Spleen (tissue), 7 donors: ENCODE measurements around the gene INHBB.

Source experiments
- POLR2A ChIP-seq, 3 donors: fragments of 450-650 bp; IDR thresholded peaks; one replicate each; pipeline ENCODE4 v1.5.1; 2017; ENCODE audit warnings: antibody characterized with exemption in 3 of 3, mild to moderate bottlenecking in 1 of 3
- TF ChIP-seq, protein P1 (sequence below), 11 experiments: fragments of 200-600 bp in 7 of 11; fragments of 450-650 bp in 4 of 11; sonication (generic) in 4 of 11; IDR thresholded peaks in 8 of 11; conservative IDR thresholded peaks in 3 of 11; 1 replicate in 7 of 11; 2 replicates in 4 of 11; pipeline versions ENCODE4 v1.4.0 to v1.8.0; 2016 to 2021; ENCODE audit warnings: antibody characterized with exemption in 11 of 11, inconsistent platforms in 4 of 11, mild to moderate bottlenecking in 1 of 11
- donor health status: DM: no; HTN: no; CAD: no; lungs with moderate emphysema.
- donor health status: DM: no; HTN: no; CAD: no.
- donor health status: DM: no; HTN: no; CAD: no.

DNA sequence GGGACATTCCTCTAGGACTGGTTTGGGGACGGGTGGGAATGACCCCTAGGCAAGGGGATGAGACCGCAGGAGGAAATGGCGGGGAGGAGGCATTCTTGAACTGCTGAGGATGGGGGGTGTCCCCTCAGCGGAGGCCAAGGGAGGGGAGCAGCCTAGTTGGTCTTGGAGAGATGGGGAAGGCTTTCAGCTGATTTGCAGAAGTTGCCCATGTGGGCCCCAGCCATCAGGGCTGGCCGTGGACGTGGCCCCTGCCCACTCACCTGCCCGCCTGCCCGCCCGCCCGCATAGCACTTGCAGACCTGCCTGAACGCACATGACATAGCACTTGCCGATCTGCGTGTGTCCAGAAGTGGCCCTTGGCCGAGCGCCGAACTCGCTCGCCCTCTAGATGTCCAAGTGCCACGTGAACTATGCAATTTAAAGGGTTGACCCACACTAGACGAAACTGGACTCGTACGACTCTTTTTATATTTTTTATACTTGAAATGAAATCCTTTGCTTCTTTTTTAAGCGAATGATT is 4.9 kb downstream of the INHBB start:
- TF ChIP-seq, protein P1, sequence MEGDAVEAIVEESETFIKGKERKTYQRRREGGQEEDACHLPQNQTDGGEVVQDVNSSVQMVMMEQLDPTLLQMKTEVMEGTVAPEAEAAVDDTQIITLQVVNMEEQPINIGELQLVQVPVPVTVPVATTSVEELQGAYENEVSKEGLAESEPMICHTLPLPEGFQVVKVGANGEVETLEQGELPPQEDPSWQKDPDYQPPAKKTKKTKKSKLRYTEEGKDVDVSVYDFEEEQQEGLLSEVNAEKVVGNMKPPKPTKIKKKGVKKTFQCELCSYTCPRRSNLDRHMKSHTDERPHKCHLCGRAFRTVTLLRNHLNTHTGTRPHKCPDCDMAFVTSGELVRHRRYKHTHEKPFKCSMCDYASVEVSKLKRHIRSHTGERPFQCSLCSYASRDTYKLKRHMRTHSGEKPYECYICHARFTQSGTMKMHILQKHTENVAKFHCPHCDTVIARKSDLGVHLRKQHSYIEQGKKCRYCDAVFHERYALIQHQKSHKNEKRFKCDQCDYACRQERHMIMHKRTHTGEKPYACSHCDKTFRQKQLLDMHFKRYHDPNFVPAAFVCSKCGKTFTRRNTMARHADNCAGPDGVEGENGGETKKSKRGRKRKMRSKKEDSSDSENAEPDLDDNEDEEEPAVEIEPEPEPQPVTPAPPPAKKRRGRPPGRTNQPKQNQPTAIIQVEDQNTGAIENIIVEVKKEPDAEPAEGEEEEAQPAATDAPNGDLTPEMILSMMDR (IDR thresholded peaks at IDR 0.05 in 8 of 11, conservative IDR thresholded peaks at IDR 0.05 in 3 of 11), result no peak
- TF ChIP-seq POLR2A (IDR thresholded peaks at IDR 0.05), result no peak
